Right lobe of liver (tissue), 6 donors: ENCODE data around the gene C1QL1. TPM values are rescaled to one million over a fixed set of nuclear protein-coding genes. Genes with fewer than 3 reads are reported as not detected.

ENCODE experiments used
- ATAC-seq, 4 donors: fragments of 200-7000 bp; cut with Tn5 transposase; one replicate each; pipeline ENCODE4 v1.9.1; 2020; ENCODE audit warnings: mild to moderate bottlenecking in 4 of 4, moderate library complexity in 4 of 4
- DNase-seq, 3 donors: peaks; one replicate each; pipeline ENCODE4 v3.0.0-alpha.2; 2020
- H3K27ac ChIP-seq, 3 donors: fragments of 200-600 bp; one replicate each; pipeline ENCODE4 v1.8.0; 2022
- H3K27me3 ChIP-seq, 2 donors: fragments of 200-600 bp; one replicate each; pipeline ENCODE4 v1.8.0; 2022
- H3K36me3 ChIP-seq, 4 donors: fragments of 200-600 bp; sonication (generic) in 1 of 4; one replicate each; pipeline versions ENCODE4 v1.5.1 to v1.8.0; 2017 to 2022; ENCODE audit warnings: control low read depth in 1 of 4
- H3K4me1 ChIP-seq, 4 donors: fragments of 200-600 bp; sonication (generic) in 1 of 4; one replicate each; pipeline versions ENCODE4 v1.5.1 to v1.8.0; 2017 to 2022; ENCODE audit warnings: control low read depth in 1 of 4
- H3K4me3 ChIP-seq, 3 donors: fragments of 200-600 bp; one replicate each; pipeline ENCODE4 v1.8.0; 2022
- H3K9me3 ChIP-seq, 4 donors: fragments of 200-600 bp; sonication (generic) in 1 of 4; one replicate each; pipeline versions ENCODE4 v1.5.1 to v1.8.0; 2017 to 2022; ENCODE audit warnings: control low read depth in 1 of 4
- POLR2A ChIP-seq: fragments of 450-650 bp; IDR thresholded peaks from one replicate; pipeline ENCODE4 v1.6.1; 2017; ENCODE audit warnings: antibody characterized with exemption, mild to moderate bottlenecking
- WGBS: methylation state at CpG from one replicate; pipeline ENCODE4 v1.1.6; 2018; ENCODE audit warnings: low coverage, low lambda C conversion rate; ENCODE audit not compliant: insufficient coverage; ENCODE audit errors: missing lambda C conversion rate; 5-methylcytosine and 5-hydroxymethylcytosine counted together
- intact Hi-C, 2 donors: fragments of 100-400 bp; cut with DNase I; formaldehyde crosslinking; loops; one replicate each; pipeline versions ENCODE4 v1.11.2 to v1.14.1; 2022
- total RNA-seq, 6 experiments: library from RNA; depleted of rRNA in 2 of 6; stranded (reverse); fragments of >200 nt in 2 of 6; fragmentation: NEBNext Ultra II Directional in 3 of 6; extraction: Animal tissue kit (Norgen Biotek cat#: 25700) in 3 of 6; gene quantifications; one replicate each; pipeline versions ENCODE4 v1.1.0 to v1.2.4, GENCODE V29; 2016 to 2023
- TF ChIP-seq, protein P1 (sequence below), 4 donors: fragments of 200-600 bp in 3 of 4; fragments of 450-650 bp in 1 of 4; IDR thresholded peaks; one replicate each; pipeline versions ENCODE4 v1.5.1 to v1.8.0; 2016 to 2022; ENCODE audit warnings: antibody characterized with exemption in 4 of 4, mild to moderate bottlenecking in 2 of 4
- donor health status: DM: no; HTN: yes; CAD: no.
- donor health status: DM: no; HTN: no; CAD: no.
- donor health status: DM: no; HTN: no; CAD: no.
- donor health status: DM: no; HTN: yes; CAD: no.
- donor health status: DM: no; HTN: yes; CAD: no.

The C1QL1 gene
- total RNA-seq, 6 experiments from 2014 or later = 0.31 to 0.62 (median 0.38) TPM; not detected in 2

DNA sequence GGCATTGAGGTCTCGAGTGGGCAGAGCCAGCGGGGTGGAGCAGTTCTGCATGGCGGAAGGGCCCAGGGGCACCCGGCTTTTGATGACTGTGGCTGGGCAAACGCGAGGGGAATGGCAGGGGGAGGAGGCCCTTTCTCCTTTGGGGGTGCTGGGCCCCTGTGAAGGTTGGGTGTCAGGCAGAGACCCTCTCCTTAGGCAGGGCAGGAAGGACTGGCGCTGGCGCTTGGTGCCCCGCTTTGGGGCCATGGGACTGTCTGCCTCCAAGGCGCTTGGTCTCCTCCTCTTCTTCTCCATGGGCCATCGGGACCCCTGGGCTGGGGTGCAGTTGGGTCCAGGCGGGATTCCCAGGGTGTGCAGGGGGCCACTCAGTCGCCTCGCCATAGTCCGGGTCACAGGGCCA is 40.0 kb downstream of the C1QL1 start:
- H3K27ac ChIP-seq = no peak overlapping the region
- no peaks in the 10 kb centered on the region for H3K4me1 ChIP-seq
- DNase-seq (peak in 1 of 3 donors; percentile 35), ATAC-seq (no peak)
- H3K9me3 ChIP-seq = no peaks in the 10 kb centered on the region
- H3K4me3 ChIP-seq = no peak overlapping the region
- TF ChIP-seq POLR2A = no peak
- TF ChIP-seq, protein P1, sequence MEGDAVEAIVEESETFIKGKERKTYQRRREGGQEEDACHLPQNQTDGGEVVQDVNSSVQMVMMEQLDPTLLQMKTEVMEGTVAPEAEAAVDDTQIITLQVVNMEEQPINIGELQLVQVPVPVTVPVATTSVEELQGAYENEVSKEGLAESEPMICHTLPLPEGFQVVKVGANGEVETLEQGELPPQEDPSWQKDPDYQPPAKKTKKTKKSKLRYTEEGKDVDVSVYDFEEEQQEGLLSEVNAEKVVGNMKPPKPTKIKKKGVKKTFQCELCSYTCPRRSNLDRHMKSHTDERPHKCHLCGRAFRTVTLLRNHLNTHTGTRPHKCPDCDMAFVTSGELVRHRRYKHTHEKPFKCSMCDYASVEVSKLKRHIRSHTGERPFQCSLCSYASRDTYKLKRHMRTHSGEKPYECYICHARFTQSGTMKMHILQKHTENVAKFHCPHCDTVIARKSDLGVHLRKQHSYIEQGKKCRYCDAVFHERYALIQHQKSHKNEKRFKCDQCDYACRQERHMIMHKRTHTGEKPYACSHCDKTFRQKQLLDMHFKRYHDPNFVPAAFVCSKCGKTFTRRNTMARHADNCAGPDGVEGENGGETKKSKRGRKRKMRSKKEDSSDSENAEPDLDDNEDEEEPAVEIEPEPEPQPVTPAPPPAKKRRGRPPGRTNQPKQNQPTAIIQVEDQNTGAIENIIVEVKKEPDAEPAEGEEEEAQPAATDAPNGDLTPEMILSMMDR (IDR thresholded peaks at IDR 0.05) = no peak
- intact Hi-C loops = loop anchor here in 1 of 2 donors (10.0 kb wide), 1 partner anchor 197 kb away; no protein-coding TSS in a partner anchor
- no peaks in the 10 kb centered on the region for H3K36me3 ChIP-seq
- H3K27me3 ChIP-seq = no peaks in the 10 kb centered on the region
- 95% methylated on average over 3 of the region's 15 CpGs for WGBS

DNA sequence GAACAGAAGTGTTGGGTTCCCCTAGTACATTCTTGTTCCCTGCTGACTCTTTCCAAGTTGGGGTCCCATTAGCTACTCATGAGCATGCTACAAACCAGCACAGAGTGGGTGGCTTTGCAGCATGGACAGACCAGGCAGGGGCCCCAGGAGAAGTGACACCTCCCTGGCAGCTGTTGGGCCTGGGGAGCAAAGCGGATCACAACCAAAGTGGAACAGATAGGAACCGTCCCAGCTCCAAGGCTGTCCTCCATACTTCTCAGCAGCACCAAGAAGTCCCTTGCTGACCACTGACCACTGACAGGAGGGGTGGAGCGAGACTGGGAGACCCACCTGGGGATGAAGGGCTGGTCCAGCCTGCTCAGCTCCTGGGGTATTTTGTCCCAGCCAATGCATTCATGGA is 40.4 kb downstream of the C1QL1 start:
- TF ChIP-seq, protein P1 (IDR thresholded peaks at IDR 0.05) = no peak
- TF ChIP-seq POLR2A = no peak
- ATAC-seq = no peak
- no CpG with 5 or more reads among the region's 3 CpGs for WGBS
- H3K27me3 ChIP-seq = no peaks in the 10 kb centered on the region
- no peak overlapping the region for H3K4me3 ChIP-seq
- no peaks in the 10 kb centered on the region for H3K4me1 ChIP-seq
- no peaks in the 10 kb centered on the region for H3K9me3 ChIP-seq
- DNase-seq = no peak
- H3K36me3 ChIP-seq = no peaks in the 10 kb centered on the region
- intact Hi-C loops = loop anchor here in 1 of 2 donors (10.0 kb wide), 1 partner anchor 197 kb away; no protein-coding TSS in a partner anchor
- H3K27ac ChIP-seq = no peak overlapping the region

DNA sequence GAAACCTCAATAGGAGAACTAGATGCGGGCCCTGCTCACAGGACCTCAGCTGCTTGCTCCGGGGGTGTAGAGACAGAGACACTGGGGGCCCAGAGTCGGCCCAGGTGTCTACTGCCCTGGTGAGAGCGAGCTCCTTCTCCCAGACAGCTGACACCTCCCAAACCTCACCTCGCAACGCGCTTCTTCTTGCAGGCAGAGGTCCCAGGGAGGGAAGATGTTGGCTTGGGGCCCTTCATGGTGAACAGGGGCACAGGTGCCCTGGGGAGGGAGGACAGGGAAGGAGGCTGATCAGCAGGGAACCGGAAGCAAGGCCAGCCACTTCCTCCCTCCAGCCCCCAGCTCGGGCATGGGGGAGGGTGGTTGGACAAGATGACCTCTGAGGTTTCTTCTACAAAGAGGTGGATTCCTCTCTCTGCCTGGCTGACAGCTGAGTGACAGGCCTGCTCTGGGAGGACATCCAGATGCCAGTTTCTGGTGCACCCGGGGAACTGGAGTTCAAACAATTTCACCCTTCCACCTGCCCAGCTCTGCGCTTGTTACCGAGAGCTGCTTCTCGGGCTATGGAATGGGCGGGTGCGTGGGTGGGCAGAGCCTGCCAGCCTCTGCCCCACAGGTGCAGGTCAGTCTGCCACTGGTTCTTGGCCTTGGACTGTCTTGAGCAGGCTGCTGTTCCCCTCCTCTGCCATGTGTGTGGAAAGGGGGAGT is 41.1 kb downstream of the C1QL1 start:
- TF ChIP-seq, protein P1 (IDR thresholded peaks at IDR 0.05) = no peak
- no peak for TF ChIP-seq POLR2A
- no peaks in the 10 kb centered on the region for H3K9me3 ChIP-seq
- no peaks in the 10 kb centered on the region for H3K36me3 ChIP-seq
- H3K27me3 ChIP-seq = no peaks in the 10 kb centered on the region
- no peak overlapping the region for H3K4me3 ChIP-seq
- WGBS = no CpG with 5 or more reads among the region's 15 CpGs
- H3K27ac ChIP-seq = no peak overlapping the region
- no peaks in the 10 kb centered on the region for H3K4me1 ChIP-seq
- ATAC-seq (no peak), DNase-seq (no peak)
- intact Hi-C loops = loop anchor here in 1 of 2 donors (10.0 kb wide), 1 partner anchor 198 kb away; no protein-coding TSS in a partner anchor

DNA sequence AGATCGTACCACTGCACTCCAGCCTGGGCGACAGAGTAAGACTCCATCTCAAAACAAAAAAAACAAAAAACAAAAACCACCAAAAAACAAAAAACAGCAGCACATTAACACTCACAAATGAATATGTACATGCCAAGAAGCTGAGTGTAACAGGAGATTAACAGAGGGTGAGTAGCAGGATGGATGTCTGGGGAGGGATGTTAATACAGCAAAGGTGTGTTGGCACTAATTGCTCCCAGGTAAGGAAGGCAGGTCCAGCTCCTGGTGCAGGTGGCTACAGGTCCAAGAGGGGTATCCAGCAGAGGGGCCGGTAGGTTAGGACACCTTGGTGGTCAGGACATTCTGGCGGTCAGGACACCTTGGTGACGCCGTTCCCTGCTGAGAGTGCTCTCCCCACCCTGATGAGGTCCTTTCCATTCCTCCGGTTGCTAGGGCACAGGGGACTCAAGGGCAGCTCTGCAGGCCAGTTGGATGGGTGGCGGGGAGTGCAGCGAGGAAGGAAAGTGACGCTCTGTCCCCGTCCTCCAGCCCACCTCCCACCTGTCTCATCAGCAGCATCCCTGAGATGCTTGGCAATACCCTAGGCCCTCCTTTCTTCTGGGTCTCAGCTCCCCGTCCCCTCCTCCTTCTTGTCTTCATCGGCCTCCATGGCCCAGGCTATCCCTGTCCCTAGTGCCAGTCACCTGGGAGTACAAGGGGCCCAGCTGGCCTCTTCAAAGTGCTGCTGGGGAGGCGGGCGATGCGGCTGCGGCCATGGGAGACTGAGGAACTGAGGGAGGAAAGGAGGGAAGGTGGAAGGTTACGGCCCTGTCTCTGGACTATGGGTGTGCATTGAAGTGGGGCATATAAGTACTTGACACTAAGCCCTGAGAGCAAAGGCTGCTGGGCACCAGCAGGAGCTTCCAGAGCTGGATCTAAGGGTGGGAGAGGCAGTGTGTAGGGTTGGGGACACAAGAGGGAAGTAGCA is 42.1 kb downstream of the C1QL1 start:
- no peaks in the 10 kb centered on the region for H3K4me1 ChIP-seq
- no peak for ATAC-seq
- H3K9me3 ChIP-seq = no peaks in the 10 kb centered on the region
- no peak overlapping the region for H3K4me3 ChIP-seq
- no peak for DNase-seq
- H3K36me3 ChIP-seq = no peaks in the 10 kb centered on the region
- intact Hi-C loops = loop anchor here in 1 of 2 donors (10.0 kb wide), 1 partner anchor 199 kb away; no protein-coding TSS in a partner anchor
- no peak overlapping the region for H3K27ac ChIP-seq
- no peaks in the 10 kb centered on the region for H3K27me3 ChIP-seq
- WGBS = 93% methylated on average over 8 of the region's 18 CpGs
- TF ChIP-seq, protein P1 (IDR thresholded peaks at IDR 0.05) = no peak
- no peak for TF ChIP-seq POLR2A
